Type B pancreatic cell (in vitro differentiated cells): Measurements from ENCODE around the gene MTA1. TPM values are rescaled to one million over a fixed set of nuclear protein-coding genes. Genes with fewer than 3 reads are reported as not detected.

Experiments
- DNase-seq: peaks from one replicate; pipeline ENCODE4 v3.0.0; 2021; ENCODE audit warnings: mixed read lengths; ENCODE audit not compliant: unreplicated experiment; ENCODE audit errors: extremely low spot score
- H3K27ac Mint-ChIP-seq: 2 replicates; pipeline ENCODE4 v1.8.0; 2021; ENCODE audit warnings: mild to moderate bottlenecking, mixed read lengths
- H3K27me3 Mint-ChIP-seq: 2 replicates; pipeline ENCODE4 v1.8.0; 2021; ENCODE audit warnings: mixed read lengths
- H3K36me3 Mint-ChIP-seq: 2 replicates; pipeline ENCODE4 v1.8.0; 2021; ENCODE audit warnings: mixed read lengths
- H3K4me1 Mint-ChIP-seq: one replicate; pipeline ENCODE4 v1.8.0; 2021; ENCODE audit warnings: mixed read lengths; ENCODE audit not compliant: unreplicated experiment
- H3K4me3 Mint-ChIP-seq: 2 replicates; pipeline ENCODE4 v1.8.0; 2021; ENCODE audit warnings: mild to moderate bottlenecking, mixed read lengths
- H3K9me3 Mint-ChIP-seq: 2 replicates; pipeline ENCODE4 v1.8.0; 2021; ENCODE audit warnings: mixed read lengths
- CTCF ChIP-seq: fragments of 200-600 bp; sonication (generic); conservative IDR thresholded peaks from 2 replicates; pipeline ENCODE4 v1.5.0; 2021; ENCODE audit warnings: antibody characterized with exemption, mild to moderate bottlenecking
- total RNA-seq: library from RNA; stranded (reverse); gene quantifications from 2 replicates; pipeline ENCODE4 v1.2.1, GENCODE V29; 2021; ENCODE audit warnings: low replicate concordance

MTA1 gene
- total RNA-seq, 1 donor from 2014 or later = 194 TPM

GRCh38 chr14:105465209-105466031 lies 45.8 kb downstream of the MTA1 start:
- DNase-seq = no peak
- TF ChIP-seq CTCF = no peak
- H3K27ac Mint-ChIP-seq = no peak overlapping the region
- H3K27me3 Mint-ChIP-seq = no peaks in the 10 kb centered on the region
- H3K9me3 Mint-ChIP-seq = no peaks in the 10 kb centered on the region
- H3K4me1 Mint-ChIP-seq = no peaks in the 10 kb centered on the region
- no peak overlapping the region for H3K4me3 Mint-ChIP-seq
- H3K36me3 Mint-ChIP-seq = no peaks in the 10 kb centered on the region

GRCh38 chr14:105466531-105467248 lies 47.1 kb downstream of the MTA1 start:
- Mint-ChIP-seq H3K27me3 (no peaks in the 10 kb centered on the region), H3K36me3 (no peaks in the 10 kb centered on the region), H3K27ac (no peak overlapping the region), H3K4me1 (no peaks in the 10 kb centered on the region), H3K4me3 (no peak overlapping the region), H3K9me3 (no peaks in the 10 kb centered on the region)
- DNase-seq = no peak
- no peak for TF ChIP-seq CTCF

GRCh38 chr14:105467249-105467941 lies 47.8 kb downstream of the MTA1 start:
- no peak for TF ChIP-seq CTCF
- Mint-ChIP-seq H3K27ac (no peak overlapping the region), H3K9me3 (no peaks in the 10 kb centered on the region), H3K4me1 (no peaks in the 10 kb centered on the region), H3K27me3 (no peaks in the 10 kb centered on the region), H3K36me3 (no peaks in the 10 kb centered on the region), H3K4me3 (no peak overlapping the region)
- no peak for DNase-seq

- no peak for TF ChIP-seq CTCF
- no peak for DNase-seq
- Mint-ChIP-seq H3K4me3 (no peak overlapping the region), H3K4me1 (no peaks in the 10 kb centered on the region), H3K27me3 (no peaks in the 10 kb centered on the region), H3K27ac (no peak overlapping the region), H3K9me3 (no peaks in the 10 kb centered on the region), H3K36me3 (no peaks in the 10 kb centered on the region)
These were observed 48.4 kb downstream of the MTA1 start for GRCh38 chr14:105467942-105468471.

- Mint-ChIP-seq H3K27me3 (no peaks in the 10 kb centered on the region), H3K27ac (no peak overlapping the region), H3K9me3 (no peaks in the 10 kb centered on the region), H3K4me3 (no peak overlapping the region), H3K4me1 (no peaks in the 10 kb centered on the region), H3K36me3 (no peaks in the 10 kb centered on the region)
- no peak for TF ChIP-seq CTCF
- DNase-seq = no peak
These were observed 49.1 kb downstream of the MTA1 start for GRCh38 chr14:105468621-105469241.
